K562 (cell line): ENCODE measurements around the gene DTHD1. TPM values are rescaled to one million over a fixed set of nuclear protein-coding genes. Genes with fewer than 3 reads are reported as not detected.

Experiments
- ATAC-seq: fragments of 200-7000 bp; cut with Tn5 transposase; 3 replicates; pipeline ENCODE4 v1.9.1; 2020; ENCODE audit warnings: moderate library complexity
- BruUV-seq: library from RNA; stranded (reverse); fragments of 400-500 nt; replicated peaks from 2 replicates; lab custom pipeline; 2021; lab: Mats Ljungman, UMichigan
- CTCF ChIA-PET: fragments of 300-600 bp; formaldehyde crosslinking; extraction: SDS; loops from one replicate; lab custom pipeline; 2021; ENCODE audit warnings: low intra/inter-chr PET ratio; lab: Yijun Ruan, JAX
- POLR2A ChIA-PET: fragments of 300-600, 350-650 bp; sonication (Branson Sonifier 250); formaldehyde crosslinking; extraction: SDS; loops from one replicate; lab custom pipeline; 2021; ENCODE audit warnings: antibody characterized with exemption, inconsistent platforms; lab: Yijun Ruan, JAX
- DNase-seq, 4 experiments: peaks; one replicate each; pipeline versions ENCODE4 v3.0.0 to v3.0.0-alpha.2; 2011 to 2018; ENCODE audit warnings: low spot score in 3 of 4, mixed read lengths in 3 of 4; ENCODE audit errors: extremely low read depth in 1 of 4
- FAIRE-seq: peaks from 2 replicates; lab custom pipeline; 2011; peaks lifted over from hg19 to GRCh38; lab: Jason Lieb, UNC
- H2AFZ ChIP-seq: 2 replicates; pipeline ENCODE4 v1.6.0; 2011; ENCODE audit warnings: low read depth, low read length, control low read depth, inconsistent platforms
- H3K27ac ChIP-seq: fragments of 200-600 bp; 3 replicates; pipeline ENCODE4 v1.8.0; 2011; ENCODE audit warnings: low read depth, mild to moderate bottlenecking, control low read depth, inconsistent platforms, low read length, moderate library complexity, mixed read lengths; ENCODE audit errors: extremely low read depth
- H3K27me3 ChIP-seq, 2 experiments: fragments of 300-600 bp in 1 of 2; 2 replicates in 1 of 2; 3 replicates in 1 of 2; pipeline versions ENCODE4 v1.6.0 to v1.8.0; 2011; ENCODE audit warnings: inconsistent platforms in 2 of 2, low read length in 2 of 2, mild to moderate bottlenecking in 1 of 2, mixed read lengths in 1 of 2, moderate library complexity in 1 of 2; ENCODE audit not compliant: control insufficient read depth in 2 of 2, insufficient read depth in 2 of 2
- H3K36me3 ChIP-seq: fragments of 300-600 bp; 3 replicates; pipeline ENCODE4 v1.8.0; 2011; ENCODE audit warnings: mild to moderate bottlenecking, low read length, inconsistent platforms; ENCODE audit not compliant: control insufficient read depth, insufficient read depth
- H3K4me1 ChIP-seq, 2 experiments: fragments of 200-600 bp in 1 of 2; replicated peaks in 1 of 2; 2 replicates in 1 of 2; 3 replicates in 1 of 2; pipeline versions ENCODE4 v1.5.1 to v1.8.0; 2011; ENCODE audit warnings: inconsistent platforms in 2 of 2, low read length in 2 of 2, mild to moderate bottlenecking in 1 of 2, mixed read lengths in 1 of 2, moderate library complexity in 1 of 2; ENCODE audit not compliant: control insufficient read depth in 2 of 2, insufficient read depth in 2 of 2
- H3K4me2 ChIP-seq: 2 replicates; pipeline ENCODE4 v1.6.1; 2011; ENCODE audit warnings: low read length, control low read depth, inconsistent platforms, mixed read lengths; ENCODE audit not compliant: insufficient read depth
- H3K4me3 ChIP-seq: fragments of 200-600 bp; sonication (generic), shearing (Covaris generic); 2 replicates; pipeline ENCODE4 v1.5.1; 2016; ENCODE audit warnings: control low read depth, inconsistent platforms
- H3K79me2 ChIP-seq: fragments of 200-600 bp; 3 replicates; pipeline ENCODE4 v1.8.0; 2011; ENCODE audit warnings: low read length, inconsistent platforms; ENCODE audit not compliant: control insufficient read depth, insufficient read depth
- H3K9ac ChIP-seq, 2 experiments: 2 replicates each; pipeline versions ENCODE4 v1.6.0 to v1.6.1; 2011; ENCODE audit warnings: low read depth in 2 of 2, low read length in 2 of 2, control low read depth in 1 of 2, inconsistent platforms in 1 of 2, mild to moderate bottlenecking in 1 of 2, mixed read lengths in 1 of 2; ENCODE audit not compliant: insufficient read depth in 1 of 2
- H3K9me1 ChIP-seq: one replicate; pipeline ENCODE4 v1.6.0; 2011; ENCODE audit warnings: inconsistent platforms, mild to moderate bottlenecking, low read length, moderate library complexity; ENCODE audit not compliant: control insufficient read depth, insufficient read depth
- H3K9me3 ChIP-seq: replicated peaks from 2 replicates; pipeline ENCODE4 v1.5.1; 2011; ENCODE audit warnings: low read depth, low read length, inconsistent platforms; ENCODE audit not compliant: control insufficient read depth, insufficient read depth
- H4K20me1 ChIP-seq: replicated peaks from 2 replicates; pipeline ENCODE4 v1.6.1; 2011; ENCODE audit warnings: low read length, inconsistent platforms, mixed read lengths; ENCODE audit not compliant: control insufficient read depth, insufficient read depth
- BACH1 ChIP-seq: fragments of 200-800 bp; sonication (Bioruptor generic); IDR thresholded peaks from 2 replicates; pipeline ENCODE4 v1.6.1; 2016; ENCODE audit warnings: missing genetic modification characterization, missing compliant biosample characterization
- GABPA ChIP-seq: fragments of 200-800 bp; sonication (Bioruptor generic); conservative IDR thresholded peaks from 2 replicates; pipeline ENCODE4 v1.6.1; 2016; ENCODE audit warnings: low read depth, missing genetic modification characterization, missing compliant biosample characterization
- GABPB2 ChIP-seq: fragments of 250-450 bp; sonication (Bioruptor Pico); conservative IDR thresholded peaks from 2 replicates; pipeline ENCODE4 v1.5.1; 2021; ENCODE audit warnings: mild to moderate bottlenecking
- GATA2 ChIP-seq: sonication (generic); formaldehyde crosslinking; IDR thresholded peaks from 2 replicates; pipeline ENCODE4 v1.4.0; 2020; ENCODE audit warnings: mild to moderate bottlenecking, missing genetic modification reagents
- IRF2 ChIP-seq: sonication (generic); formaldehyde crosslinking; IDR thresholded peaks from 2 replicates; pipeline ENCODE4 v1.8.1; 2022; ENCODE audit warnings: mild to moderate bottlenecking, missing genetic modification reagents
- MEIS2 ChIP-seq: fragments of 450-650 bp; IDR thresholded peaks from 2 replicates; pipeline ENCODE4 v1.6.1; 2014; ENCODE audit warnings: mild to moderate bottlenecking; ENCODE audit not compliant: partially characterized antibody
- SMAD2 ChIP-seq: fragments of 150-350 bp; IDR thresholded peaks from 2 replicates; pipeline ENCODE4 v1.6.1; 2014; ENCODE audit warnings: low read depth, mild to moderate bottlenecking, low read length
- SP1 ChIP-seq: sonication (generic); formaldehyde crosslinking; IDR thresholded peaks from 2 replicates; pipeline ENCODE4 v1.8.1; 2022; ENCODE audit warnings: mild to moderate bottlenecking, missing genetic modification reagents
- SP2 ChIP-seq: IDR thresholded peaks from 2 replicates; pipeline ENCODE4 v1.6.1; 2011; ENCODE audit warnings: mild to moderate bottlenecking, low read depth, low read length, moderate library complexity; ENCODE audit not compliant: poor library complexity, severe bottlenecking; ENCODE audit errors: extremely low read depth
- TEAD4 ChIP-seq, 2 experiments: sonication (generic) in 1 of 2; formaldehyde crosslinking in 1 of 2; IDR thresholded peaks; 2 replicates each; pipeline versions ENCODE4 v1.6.1 to v1.8.0; 2012 to 2022; ENCODE audit warnings: borderline replicate concordance in 1 of 2, inconsistent platforms in 1 of 2, low read length in 1 of 2, mild to moderate bottlenecking in 1 of 2, missing genetic modification reagents in 1 of 2
- ZC3H8 ChIP-seq: fragments of 450-650 bp; IDR thresholded peaks from 2 replicates; pipeline ENCODE4 v1.6.1; 2017
- ZFPM2 ChIP-seq: fragments of 250-450 bp; sonication (Bioruptor Pico); IDR thresholded peaks from 2 replicates; pipeline ENCODE4 v1.5.1; 2022; ENCODE audit warnings: mild to moderate bottlenecking
- ZNF431 ChIP-seq: sonication (generic); formaldehyde crosslinking; IDR thresholded peaks from 2 replicates; pipeline ENCODE4 v1.8.0; 2022; ENCODE audit warnings: mild to moderate bottlenecking, missing genetic modification reagents
- WGBS: fragments of 100-300 bp; shearing (Covaris generic); methylation state at CpG from one replicate; pipeline ENCODE4 v1.1.6; 2016; ENCODE audit warnings: low coverage, mixed read lengths; ENCODE audit not compliant: insufficient coverage; ENCODE audit errors: missing lambda C conversion rate; 5-methylcytosine and 5-hydroxymethylcytosine counted together
- in situ Hi-C: fragments of 300-500 bp; cut with MboI; formaldehyde crosslinking; loops from 4 replicates; pipeline ENCODE4 v1.15.0; 2018; ENCODE audit warnings: inconsistent platforms, mixed read lengths
- intact Hi-C: fragments of 100-400 bp; cut with micrococcal nuclease; formaldehyde crosslinking; loops from 2 replicates; pipeline ENCODE4 v1.14.2; 2022
- polyA plus RNA-seq, 8 experiments: library from polyadenylated mRNA; depleted of rRNA in 4 of 8; stranded (reverse) in 5 of 8; unstranded in 3 of 8; fragments of >200 nt; fragmentation: Nextera tagmentation in 2 of 8; fragmentation: Illumina TruSeq in 1 of 8; extraction: Ambion mirVana in 2 of 8; extraction: Trizol in 1 of 8; gene quantifications; 2 replicates each; pipeline versions ENCODE4 v1.2.1 to v1.2.3, GENCODE V29; 2011 to 2014; ENCODE audit warnings: inconsistent platforms in 1 of 8, missing spikeins in 1 of 8
- total RNA-seq, 7 experiments: library from RNA; depleted of rRNA in 6 of 7; stranded (reverse); fragments of >200 nt in 6 of 7; fragmentation: Illumina TruSeq in 2 of 7; extraction: Trizol in 2 of 7; gene quantifications; 2 replicates each; pipeline versions ENCODE4 v1.2.1 to v1.2.3, GENCODE V29; 2011 to 2021; ENCODE audit warnings: low replicate concordance in 1 of 7
- TF ChIP-seq, protein P1 (sequence below): fragments of 200-400 bp; formaldehyde crosslinking; IDR thresholded peaks from 2 replicates; pipeline ENCODE4 v1.6.1; 2017; ENCODE audit warnings: mild to moderate bottlenecking, low read depth, low read length, moderate library complexity
- TF ChIP-seq, protein P2 (sequence below): fragments of 450-650 bp; IDR thresholded peaks from 2 replicates; pipeline ENCODE4 v1.7.0; 2016; ENCODE audit warnings: borderline replicate concordance
- TF ChIP-seq, protein P3 (sequence below): fragments of 450-650 bp; IDR thresholded peaks from one replicate; pipeline ENCODE4 v1.6.1; 2018; ENCODE audit warnings: mild to moderate bottlenecking, moderate library complexity; ENCODE audit not compliant: partially characterized antibody

DTHD1 gene
- total and polyA plus RNA-seq, 9 of the 15 experiments (the other 6 are each of a cell fraction or from before 2014, with no cell fraction given), result not detected

DNA sequence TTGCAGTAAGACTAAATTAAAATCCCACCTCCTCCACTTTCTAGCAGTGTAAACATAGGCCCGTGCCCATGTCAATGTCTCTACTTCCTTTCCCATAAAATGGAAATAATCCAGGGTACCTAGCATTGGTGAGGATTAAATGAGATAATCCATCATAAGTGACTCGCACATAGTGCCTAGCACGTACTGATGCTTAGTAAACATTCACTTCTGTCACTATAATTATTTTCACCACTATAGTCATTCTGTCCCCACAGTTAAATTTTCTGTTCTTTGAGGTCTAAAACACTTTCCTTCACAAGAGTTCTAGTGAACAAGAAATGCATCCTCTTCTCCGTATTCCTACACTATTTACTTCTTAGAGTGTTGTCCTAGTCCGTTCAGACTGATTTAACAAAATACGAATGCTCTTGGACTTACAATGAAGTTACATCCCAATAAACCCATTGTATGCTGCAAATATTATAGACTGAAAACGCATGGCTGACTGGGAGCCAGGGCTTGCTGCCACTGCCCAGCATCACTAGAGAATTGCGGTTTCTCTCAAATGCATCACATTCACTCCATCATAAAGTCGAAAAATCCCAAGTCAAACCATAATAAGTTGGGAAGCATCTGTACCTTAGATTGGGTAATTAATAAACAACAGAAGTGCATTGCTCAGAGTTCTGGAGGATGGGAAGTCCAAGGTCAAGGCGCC is 47.7 kb upstream of the DTHD1 start (continued):
- no peak for TF ChIP-seq SP2

DNA sequence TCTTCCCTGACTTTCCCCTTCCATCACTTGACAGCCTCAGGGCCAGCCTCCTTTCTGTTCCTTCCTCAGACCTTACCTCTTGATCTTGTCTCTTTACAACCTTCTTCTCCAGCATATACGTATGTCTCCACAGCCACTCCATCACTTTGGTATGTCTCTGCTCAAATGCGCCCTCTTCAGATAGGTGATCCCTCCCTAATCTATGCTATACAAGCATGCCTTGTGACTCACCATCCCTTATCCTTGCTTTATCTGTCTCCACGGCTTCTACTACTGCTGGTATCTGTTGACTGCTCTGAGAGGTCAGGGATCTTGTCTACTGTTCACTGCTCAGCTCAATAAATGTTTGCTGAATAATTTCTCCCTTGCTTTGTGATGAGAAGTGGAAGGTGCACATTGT is 46.1 kb upstream of the DTHD1 start:
- Histone ChIP-seq H3K36me3 (no peaks in the 10 kb centered on the region), H3K9ac (no peak overlapping the region), H3K9me3 (no peaks in the 10 kb centered on the region), H3K27ac (no peak overlapping the region), H3K4me2 (no peak overlapping the region), H3K4me3 (no peak overlapping the region), H2AFZ (no peak overlapping the region), H3K27me3 (no peaks in the 10 kb centered on the region), H3K9me1 (no peaks in the 10 kb centered on the region), H3K79me2 (no peaks in the 10 kb centered on the region), H4K20me1 (no peaks in the 10 kb centered on the region), H3K4me1 (no peaks in the 10 kb centered on the region)
- in situ Hi-C loops, result no loop called here
- ChIA-PET CTCF (no interaction called here), POLR2A (no interaction called here)
- ATAC-seq (no peak), FAIRE-seq (no peak), DNase-seq (no peak)
- no TSS peak for BruUV-seq
- 0% methylated on average over 3 of the region's 3 CpGs for WGBS
- intact Hi-C loops, result no loop called here
- TF ChIP-seq GATA2 (no peak), ZFPM2 (CRISPR knock-in tag) (no peak), BACH1 (tag) (no peak), SMAD2 (no peak), GABPB2 (CRISPR knock-in tag) (no peak), ZC3H8 (no peak), IRF2 (CRISPR knock-in tag) (no peak), SP1 (CRISPR knock-in tag) (no peak), MEIS2 (no peak), GABPA (no peak), TEAD4 (IDR thresholded peaks at IDR 0.05; ENCODE audit: low read length) (no peak), TEAD4 (CRISPR knock-in tag; IDR thresholded peaks at IDR 0.05; ENCODE audit: borderline replicate concordance) (no peak), ZNF431 (CRISPR knock-in tag) (no peak)
- TF ChIP-seq, protein P1, sequence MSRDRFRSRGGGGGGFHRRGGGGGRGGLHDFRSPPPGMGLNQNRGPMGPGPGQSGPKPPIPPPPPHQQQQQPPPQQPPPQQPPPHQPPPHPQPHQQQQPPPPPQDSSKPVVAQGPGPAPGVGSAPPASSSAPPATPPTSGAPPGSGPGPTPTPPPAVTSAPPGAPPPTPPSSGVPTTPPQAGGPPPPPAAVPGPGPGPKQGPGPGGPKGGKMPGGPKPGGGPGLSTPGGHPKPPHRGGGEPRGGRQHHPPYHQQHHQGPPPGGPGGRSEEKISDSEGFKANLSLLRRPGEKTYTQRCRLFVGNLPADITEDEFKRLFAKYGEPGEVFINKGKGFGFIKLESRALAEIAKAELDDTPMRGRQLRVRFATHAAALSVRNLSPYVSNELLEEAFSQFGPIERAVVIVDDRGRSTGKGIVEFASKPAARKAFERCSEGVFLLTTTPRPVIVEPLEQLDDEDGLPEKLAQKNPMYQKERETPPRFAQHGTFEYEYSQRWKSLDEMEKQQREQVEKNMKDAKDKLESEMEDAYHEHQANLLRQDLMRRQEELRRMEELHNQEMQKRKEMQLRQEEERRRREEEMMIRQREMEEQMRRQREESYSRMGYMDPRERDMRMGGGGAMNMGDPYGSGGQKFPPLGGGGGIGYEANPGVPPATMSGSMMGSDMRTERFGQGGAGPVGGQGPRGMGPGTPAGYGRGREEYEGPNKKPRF, result no peak
- TF ChIP-seq, protein P2, sequence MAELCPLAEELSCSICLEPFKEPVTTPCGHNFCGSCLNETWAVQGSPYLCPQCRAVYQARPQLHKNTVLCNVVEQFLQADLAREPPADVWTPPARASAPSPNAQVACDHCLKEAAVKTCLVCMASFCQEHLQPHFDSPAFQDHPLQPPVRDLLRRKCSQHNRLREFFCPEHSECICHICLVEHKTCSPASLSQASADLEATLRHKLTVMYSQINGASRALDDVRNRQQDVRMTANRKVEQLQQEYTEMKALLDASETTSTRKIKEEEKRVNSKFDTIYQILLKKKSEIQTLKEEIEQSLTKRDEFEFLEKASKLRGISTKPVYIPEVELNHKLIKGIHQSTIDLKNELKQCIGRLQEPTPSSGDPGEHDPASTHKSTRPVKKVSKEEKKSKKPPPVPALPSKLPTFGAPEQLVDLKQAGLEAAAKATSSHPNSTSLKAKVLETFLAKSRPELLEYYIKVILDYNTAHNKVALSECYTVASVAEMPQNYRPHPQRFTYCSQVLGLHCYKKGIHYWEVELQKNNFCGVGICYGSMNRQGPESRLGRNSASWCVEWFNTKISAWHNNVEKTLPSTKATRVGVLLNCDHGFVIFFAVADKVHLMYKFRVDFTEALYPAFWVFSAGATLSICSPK, result no peak
- TF ChIP-seq, protein P3, sequence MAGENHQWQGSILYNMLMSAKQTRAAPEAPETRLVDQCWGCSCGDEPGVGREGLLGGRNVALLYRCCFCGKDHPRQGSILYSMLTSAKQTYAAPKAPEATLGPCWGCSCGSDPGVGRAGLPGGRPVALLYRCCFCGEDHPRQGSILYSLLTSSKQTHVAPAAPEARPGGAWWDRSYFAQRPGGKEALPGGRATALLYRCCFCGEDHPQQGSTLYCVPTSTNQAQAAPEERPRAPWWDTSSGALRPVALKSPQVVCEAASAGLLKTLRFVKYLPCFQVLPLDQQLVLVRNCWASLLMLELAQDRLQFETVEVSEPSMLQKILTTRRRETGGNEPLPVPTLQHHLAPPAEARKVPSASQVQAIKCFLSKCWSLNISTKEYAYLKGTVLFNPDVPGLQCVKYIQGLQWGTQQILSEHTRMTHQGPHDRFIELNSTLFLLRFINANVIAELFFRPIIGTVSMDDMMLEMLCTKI, result no peak
